Erythroblast (primary cell): Measurements from ENCODE around the gene PDCD11.

Source experiments
- GATA1 ChIP-seq: IDR thresholded peaks from 2 replicates; pipeline ENCODE4 v1.6.1; 2011; ENCODE audit warnings: low read depth, mild to moderate bottlenecking, control low read depth, low read length, moderate library complexity
- POLR2A ChIP-seq: IDR thresholded peaks from 2 replicates; pipeline ENCODE4 v1.6.1; 2011; ENCODE audit warnings: mild to moderate bottlenecking, low read length

DNA sequence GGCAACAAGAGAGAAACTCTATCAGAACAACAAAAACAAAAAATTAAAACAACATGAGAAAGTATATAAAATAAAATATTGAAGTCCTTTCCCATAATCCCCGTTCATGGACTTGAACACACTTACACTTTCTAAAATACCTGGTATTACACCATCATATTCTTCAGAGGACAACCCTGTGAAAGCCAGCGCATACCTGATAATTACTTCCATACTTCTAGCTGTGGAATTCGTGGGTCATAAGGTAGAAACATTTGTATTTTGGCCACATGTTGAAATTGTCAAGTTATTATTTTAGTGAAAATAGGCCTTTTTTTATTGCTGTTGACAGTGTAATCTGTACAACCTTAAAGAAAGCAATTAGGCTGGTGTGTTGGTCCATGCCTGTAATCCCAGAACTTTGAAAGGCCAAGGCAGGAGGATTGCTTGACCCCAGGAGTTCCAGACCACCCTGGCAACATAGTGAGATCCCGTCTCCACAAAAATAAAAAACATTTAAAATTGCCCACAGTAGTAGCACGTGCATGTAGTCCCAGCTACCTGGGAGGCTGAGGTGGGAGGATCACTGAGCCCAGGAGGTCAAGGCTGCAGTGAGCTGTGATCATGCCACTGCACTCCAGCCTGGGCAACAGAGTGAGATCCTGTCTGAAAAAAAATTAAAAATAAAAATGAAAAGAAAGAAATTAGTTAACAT is 40.4 kb upstream of the PDCD11 start:
- no peak for TF ChIP-seq POLR2A
- TF ChIP-seq GATA1 = no peak
